Measurements from ENCODE around the gene TDRD5. TPM values are rescaled to one million over a fixed set of nuclear protein-coding genes. Genes with fewer than 3 reads are reported as not detected.

TDRD5 gene
- total RNA-seq, 1 donor from 2014 or later = not detected

DNA sequence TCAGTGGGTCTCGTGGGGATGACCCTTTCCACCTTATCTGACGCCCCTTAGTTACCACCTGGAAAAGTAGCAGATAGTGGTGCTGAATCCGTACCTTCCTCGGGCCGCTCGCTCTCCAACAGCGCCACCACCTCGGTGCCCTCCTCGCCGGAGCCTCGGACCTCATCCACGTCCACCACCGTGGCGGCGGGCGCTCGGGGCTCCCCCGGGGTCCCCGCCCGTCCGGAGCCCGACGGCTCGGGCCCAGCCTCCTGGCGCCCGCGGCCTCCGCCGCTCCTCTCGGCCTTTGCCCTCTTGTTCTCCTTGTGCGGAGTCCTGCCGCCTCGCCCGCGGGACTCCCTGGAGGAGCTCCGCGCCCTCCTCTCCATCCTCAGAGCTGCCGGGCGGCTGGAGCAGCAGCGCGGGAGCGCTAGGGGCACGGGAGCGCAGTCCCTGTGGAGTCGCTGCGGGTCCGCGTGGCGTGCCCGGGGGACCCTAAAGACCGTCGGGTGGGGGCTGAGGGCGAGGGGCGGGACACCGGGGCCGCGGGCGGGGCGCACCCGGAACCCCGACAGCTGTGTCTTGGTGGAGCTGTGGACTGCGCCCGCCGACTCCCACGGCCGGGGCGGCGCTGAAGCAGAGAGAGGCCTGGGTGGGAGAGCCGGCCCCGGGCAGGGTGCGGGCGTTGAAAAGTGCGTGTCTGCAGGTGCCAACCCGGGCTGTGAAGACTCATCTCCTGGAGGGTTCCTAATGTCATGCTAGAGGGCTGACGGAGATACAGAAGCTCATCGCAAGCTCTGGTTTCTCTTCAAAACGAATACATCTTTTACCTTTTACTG is 15.9 kb upstream of the TDRD5 start, which contains the start of gene NPHS2:
Gene NPHS2, minus strand, starts transcription at position 452 of the 818 bp plus-strand sequence. Its CDS starts 84 bp downstream, at position 368.
- Histone ChIP-seq H3K9ac (ENCODE audit: low read length) (no peak within 1 kb of the TSS), H3K79me2 (ENCODE audit: insufficient read depth, low read length) (no peaks in the 10 kb centered on the region), H2AFZ (ENCODE audit: low read depth, low read length) (no peak within 1 kb of the TSS), H3K36me3 (ENCODE audit: insufficient read depth, low read length) (no peaks in the 10 kb centered on the region), H3K27ac (ENCODE audit: low read depth, low read length) (no peak within 1 kb of the TSS), H3K27me3 (ENCODE audit: insufficient read depth, low read length) (peaks cover 19% of the 10 kb centered on the region), H4K20me1 (ENCODE audit: insufficient read depth, low read length) (no peaks in the 10 kb centered on the region), H3K9me3 (ENCODE audit: insufficient read depth, low read depth, low read length) (no peaks in the 10 kb centered on the region), H3K4me1 (ENCODE audit: insufficient read depth, low read length) (no peaks in the 10 kb centered on the region), H3K4me3 (ENCODE audit: insufficient read depth, low read depth, low read length) (no peak within 1 kb of the TSS), H3K4me2 (ENCODE audit: low read length) (no peak within 1 kb of the TSS)
- DNase-seq (ENCODE audit: low read depth) (no peak), FAIRE-seq (no peak)
- H3K4me3 Mint-ChIP-seq (ENCODE audit: unreplicated experiment) = no peak within 1 kb of the TSS
- peaks cover 55% of the 10 kb centered on the region for H3K27me3 Mint-ChIP-seq (ENCODE audit: low read depth, unreplicated experiment)
- peaks cover 4% of the 10 kb centered on the region for H3K9me3 Mint-ChIP-seq (ENCODE audit: unreplicated experiment)
- TF ChIP-seq, protein P1, sequence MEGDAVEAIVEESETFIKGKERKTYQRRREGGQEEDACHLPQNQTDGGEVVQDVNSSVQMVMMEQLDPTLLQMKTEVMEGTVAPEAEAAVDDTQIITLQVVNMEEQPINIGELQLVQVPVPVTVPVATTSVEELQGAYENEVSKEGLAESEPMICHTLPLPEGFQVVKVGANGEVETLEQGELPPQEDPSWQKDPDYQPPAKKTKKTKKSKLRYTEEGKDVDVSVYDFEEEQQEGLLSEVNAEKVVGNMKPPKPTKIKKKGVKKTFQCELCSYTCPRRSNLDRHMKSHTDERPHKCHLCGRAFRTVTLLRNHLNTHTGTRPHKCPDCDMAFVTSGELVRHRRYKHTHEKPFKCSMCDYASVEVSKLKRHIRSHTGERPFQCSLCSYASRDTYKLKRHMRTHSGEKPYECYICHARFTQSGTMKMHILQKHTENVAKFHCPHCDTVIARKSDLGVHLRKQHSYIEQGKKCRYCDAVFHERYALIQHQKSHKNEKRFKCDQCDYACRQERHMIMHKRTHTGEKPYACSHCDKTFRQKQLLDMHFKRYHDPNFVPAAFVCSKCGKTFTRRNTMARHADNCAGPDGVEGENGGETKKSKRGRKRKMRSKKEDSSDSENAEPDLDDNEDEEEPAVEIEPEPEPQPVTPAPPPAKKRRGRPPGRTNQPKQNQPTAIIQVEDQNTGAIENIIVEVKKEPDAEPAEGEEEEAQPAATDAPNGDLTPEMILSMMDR (IDR thresholded peaks at IDR 0.05; ENCODE audit: insufficient read depth, low read depth, low read length) = no peak
- peak; percentile 75 for TF ChIP-seq EZH2 (IDR thresholded peaks at IDR 0.05; ENCODE audit: insufficient read depth, low read length)
- H3K4me1 Mint-ChIP-seq (ENCODE audit: low read depth, unreplicated experiment) = no peaks in the 10 kb centered on the region
- H3K27ac Mint-ChIP-seq (ENCODE audit: unreplicated experiment) = no peak within 1 kb of the TSS
- peaks cover 2% of the 10 kb centered on the region for H3K36me3 Mint-ChIP-seq (ENCODE audit: low read depth, unreplicated experiment)

- H3K9me3 Mint-ChIP-seq (ENCODE audit: unreplicated experiment) = peaks cover 2% of the 10 kb centered on the region
- Histone ChIP-seq H4K20me1 (ENCODE audit: insufficient read depth, low read length) (no peaks in the 10 kb centered on the region), H3K4me1 (ENCODE audit: insufficient read depth, low read length) (no peaks in the 10 kb centered on the region), H3K27ac (ENCODE audit: low read depth, low read length) (no peak overlapping the region), H3K9me3 (ENCODE audit: insufficient read depth, low read depth, low read length) (no peaks in the 10 kb centered on the region), H3K4me3 (ENCODE audit: insufficient read depth, low read depth, low read length) (no peak overlapping the region), H3K79me2 (ENCODE audit: insufficient read depth, low read length) (no peaks in the 10 kb centered on the region), H2AFZ (ENCODE audit: low read depth, low read length) (no peak overlapping the region), H3K36me3 (ENCODE audit: insufficient read depth, low read length) (no peaks in the 10 kb centered on the region), H3K9ac (ENCODE audit: low read length) (no peak overlapping the region), H3K27me3 (ENCODE audit: insufficient read depth, low read length) (peaks cover 19% of the 10 kb centered on the region), H3K4me2 (ENCODE audit: low read length) (no peak overlapping the region)
- H3K36me3 Mint-ChIP-seq (ENCODE audit: low read depth, unreplicated experiment) = peaks cover 2% of the 10 kb centered on the region
- H3K27ac Mint-ChIP-seq (ENCODE audit: unreplicated experiment) = no peak overlapping the region
- H3K4me1 Mint-ChIP-seq (ENCODE audit: low read depth, unreplicated experiment) = no peaks in the 10 kb centered on the region
- no peak overlapping the region for H3K4me3 Mint-ChIP-seq (ENCODE audit: unreplicated experiment)
- no peak for DNase-seq (ENCODE audit: low read depth)
- no peak for FAIRE-seq
- H3K27me3 Mint-ChIP-seq (ENCODE audit: low read depth, unreplicated experiment) = peaks cover 53% of the 10 kb centered on the region
- TF ChIP-seq, protein P1 (IDR thresholded peaks at IDR 0.05; ENCODE audit: insufficient read depth, low read depth, low read length) = no peak
- no peak for TF ChIP-seq EZH2 (IDR thresholded peaks at IDR 0.05; ENCODE audit: insufficient read depth, low read length)
These were observed 15.1 kb upstream of the TDRD5 start for GRCh38 chr1:179576509-179576908.
